ENCODE results near the gene NUAK2.
A peak's percentile ranks its signal among the peaks of the same experiment; 100 is the strongest.
"Not testable (repeated sequence)": the region's sequence is repeated elsewhere in the genome, so short reads cannot be mapped to it uniquely, and the experiment has no call there.

Gene NUAK2

DNA sequence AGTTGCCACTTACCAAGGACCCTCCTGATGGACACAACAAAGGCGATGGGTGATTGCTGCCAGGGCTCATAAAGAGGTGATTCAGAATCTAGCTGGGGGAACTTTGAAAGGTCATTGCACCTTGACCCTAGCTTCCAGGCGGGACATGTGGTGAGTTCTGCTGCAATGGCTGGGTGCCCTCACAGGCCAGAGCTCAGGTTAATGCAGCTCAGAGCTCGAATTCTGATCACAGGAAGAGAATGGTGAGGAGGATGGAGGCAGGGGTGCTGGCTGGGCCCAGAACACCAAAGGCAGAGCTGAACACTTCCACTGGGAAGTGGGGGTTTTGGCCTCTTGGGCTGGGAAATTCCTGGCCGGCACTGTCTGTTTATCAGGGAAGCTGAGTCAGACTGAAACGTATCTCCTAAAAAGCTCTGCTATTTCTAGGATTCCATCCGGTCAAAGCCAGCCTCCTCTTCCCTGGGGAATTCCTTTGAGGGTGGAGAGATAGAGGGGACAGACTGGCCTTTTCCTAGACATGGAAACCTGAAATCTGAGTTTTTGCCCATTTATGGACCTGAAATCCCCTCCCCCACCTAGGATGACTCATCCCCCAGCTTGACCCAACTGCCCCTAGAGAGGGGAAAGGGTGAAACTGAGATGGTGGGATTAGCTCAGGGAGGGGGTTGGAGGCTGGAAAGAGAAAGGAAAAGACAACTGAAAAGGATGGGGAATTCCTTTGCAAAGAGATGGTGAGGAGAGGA, 27.2 kb downstream of the NUAK2 start:
- DNase-seq = no peak

DNA sequence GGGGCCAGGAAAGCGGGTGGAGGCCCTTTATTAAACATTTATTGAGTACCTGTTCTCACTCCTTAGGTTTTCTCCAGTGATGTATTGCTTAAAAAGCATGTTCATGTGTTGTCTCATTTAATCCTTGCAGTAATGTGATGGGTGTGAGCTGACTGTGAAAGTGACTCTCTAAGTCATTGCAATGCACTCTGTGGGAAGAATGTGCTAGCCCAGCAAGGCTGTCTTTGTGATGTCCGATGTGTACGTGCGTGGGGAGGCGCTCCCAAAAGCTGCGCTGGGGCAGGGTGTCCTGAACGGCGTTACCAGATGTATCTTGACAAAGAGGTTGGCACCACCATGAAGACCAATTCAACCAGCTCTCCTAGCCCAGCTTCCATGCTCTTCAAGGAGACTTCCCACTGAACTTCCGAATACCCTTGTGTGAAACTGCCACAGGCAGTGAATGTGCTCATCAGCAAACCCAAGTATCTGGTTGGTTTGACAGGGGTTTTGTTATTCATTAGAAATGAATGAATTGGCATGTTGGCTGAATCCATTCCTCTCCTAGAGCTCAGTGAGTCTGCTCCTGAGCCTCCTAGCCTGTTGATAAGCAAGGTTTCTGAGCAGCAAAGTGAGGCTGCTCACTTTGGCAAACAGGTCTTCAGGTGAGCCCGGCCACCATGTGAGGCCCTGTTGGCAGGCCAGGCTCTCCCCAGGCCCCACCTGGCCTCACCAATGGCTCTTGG, 28.0 kb downstream of the NUAK2 start:
- no peak for DNase-seq

GRCh38 chr1:205291596-205291995, 29.9 kb downstream of the NUAK2 start:
- no peak for DNase-seq

DNA sequence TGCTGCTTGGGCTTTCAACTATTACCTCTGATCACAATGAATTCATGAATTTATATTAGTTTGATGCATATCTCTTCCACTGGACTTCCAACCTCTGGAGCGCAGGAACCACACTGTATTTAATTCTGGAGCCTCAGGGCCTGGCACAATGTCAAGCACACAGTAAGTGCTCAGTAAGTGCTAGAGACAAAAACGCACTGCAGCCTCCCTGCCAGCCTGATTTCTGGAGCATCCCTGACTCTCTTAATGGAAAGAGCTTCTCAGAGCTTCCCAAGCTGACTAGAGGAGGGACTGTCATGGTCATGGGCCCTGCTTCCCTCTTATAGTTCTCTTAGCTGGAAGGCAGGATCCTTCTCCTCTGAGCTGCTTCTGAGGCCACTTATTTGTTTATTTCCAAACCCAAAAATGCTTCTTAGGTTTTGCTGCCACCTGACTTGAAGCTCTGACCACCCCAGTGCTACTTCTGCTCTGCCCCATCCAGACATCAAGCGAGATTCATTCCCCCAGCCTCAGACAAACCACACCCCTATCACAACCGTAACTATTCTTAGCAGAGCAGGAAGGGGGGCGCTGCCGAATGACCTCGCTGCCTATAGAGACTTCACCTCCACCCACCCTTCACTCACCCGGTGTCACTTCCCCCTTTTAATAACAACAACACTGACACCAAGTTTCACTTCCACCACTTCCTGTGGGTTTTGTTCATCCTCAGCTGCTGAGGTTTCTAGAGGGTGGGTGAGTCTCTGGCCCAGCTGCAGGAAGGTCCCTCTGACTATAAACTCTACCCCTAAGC, 33.6 kb downstream of the NUAK2 start:
- no peak for DNase-seq

DNA sequence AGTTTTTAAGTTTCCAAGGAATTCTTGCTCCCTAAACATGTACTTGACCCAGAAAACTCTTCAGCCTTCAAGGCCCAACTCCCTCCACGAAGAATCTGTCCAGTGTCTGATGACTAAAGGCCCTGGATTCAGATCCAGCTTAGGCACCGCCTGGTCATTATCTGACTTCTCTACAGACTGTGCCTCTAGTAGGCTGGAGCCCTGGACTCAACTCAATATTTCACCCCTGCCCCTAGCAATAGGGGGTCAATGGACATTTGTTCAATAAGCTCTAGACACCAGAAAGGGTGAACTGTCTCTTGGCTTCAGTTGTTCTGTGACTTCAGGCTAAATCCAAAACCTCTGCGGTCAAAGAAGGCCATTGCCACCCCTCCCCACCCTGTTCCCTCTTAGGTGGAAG, 34.5 kb downstream of the NUAK2 start:
- no peak for DNase-seq

- no peak for DNase-seq
Measured at GRCh38 chr1:205286335-205286950, 35.1 kb downstream of the NUAK2 start.

GRCh38 chr1:205285381-205286101, 36.0 kb downstream of the NUAK2 start:
- DNase-seq = no peak

GRCh38 chr1:205284420-205285144, 37.0 kb downstream of the NUAK2 start:
- peak; percentile 64 for DNase-seq

DNA sequence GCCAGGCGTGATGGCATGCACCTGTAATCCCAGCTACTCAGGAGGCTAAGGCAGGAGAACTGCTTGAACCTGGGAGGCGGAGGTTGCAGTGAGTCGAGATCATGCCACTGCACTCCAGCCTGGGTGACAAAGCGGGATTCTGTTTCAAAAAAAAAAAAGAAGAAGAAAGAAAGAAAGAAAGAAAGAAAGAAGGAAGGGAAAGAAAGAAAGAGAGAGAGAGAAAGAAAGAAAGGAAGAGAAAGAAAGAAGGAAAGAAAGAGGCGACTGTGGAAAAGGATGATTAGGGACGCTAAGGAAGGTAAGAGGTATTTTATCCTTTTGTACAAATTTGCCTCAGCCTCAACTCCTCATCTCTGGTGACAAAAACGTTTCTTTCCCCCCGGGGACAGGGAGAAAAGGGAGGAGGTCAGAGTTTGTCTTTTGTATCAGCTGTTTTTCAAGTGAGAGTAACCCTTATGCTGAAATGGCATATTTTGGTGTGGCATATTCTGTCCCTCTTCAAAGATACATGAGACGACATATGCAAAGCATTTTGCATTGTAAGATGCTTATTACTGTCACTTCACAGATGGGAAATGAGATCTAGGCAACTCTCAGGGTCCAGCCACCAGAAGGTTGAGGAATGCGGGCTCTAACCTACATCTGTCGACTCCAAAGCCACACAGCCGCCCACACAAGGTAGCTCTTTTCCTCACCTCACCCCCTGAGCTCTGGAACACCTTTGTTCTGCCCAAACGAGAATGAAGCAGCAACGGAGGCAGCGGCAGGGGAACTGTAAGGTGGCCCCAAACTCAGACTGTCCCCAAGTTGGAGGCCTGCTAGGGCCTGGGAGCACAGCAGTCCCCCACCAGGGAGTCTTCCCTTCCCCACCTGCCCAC, 38.0 kb downstream of the NUAK2 start:
- DNase-seq = no peak

- not testable (repeated sequence) for DNase-seq
Measured at GRCh38 chr1:205280666-205281395, 40.7 kb downstream of the NUAK2 start.

- DNase-seq = no peak
Measured at GRCh38 chr1:205279986-205280385, 41.6 kb downstream of the NUAK2 start.

GRCh38 chr1:205276689-205277065, 44.9 kb downstream of the NUAK2 start:
- DNase-seq = no peak

DNA sequence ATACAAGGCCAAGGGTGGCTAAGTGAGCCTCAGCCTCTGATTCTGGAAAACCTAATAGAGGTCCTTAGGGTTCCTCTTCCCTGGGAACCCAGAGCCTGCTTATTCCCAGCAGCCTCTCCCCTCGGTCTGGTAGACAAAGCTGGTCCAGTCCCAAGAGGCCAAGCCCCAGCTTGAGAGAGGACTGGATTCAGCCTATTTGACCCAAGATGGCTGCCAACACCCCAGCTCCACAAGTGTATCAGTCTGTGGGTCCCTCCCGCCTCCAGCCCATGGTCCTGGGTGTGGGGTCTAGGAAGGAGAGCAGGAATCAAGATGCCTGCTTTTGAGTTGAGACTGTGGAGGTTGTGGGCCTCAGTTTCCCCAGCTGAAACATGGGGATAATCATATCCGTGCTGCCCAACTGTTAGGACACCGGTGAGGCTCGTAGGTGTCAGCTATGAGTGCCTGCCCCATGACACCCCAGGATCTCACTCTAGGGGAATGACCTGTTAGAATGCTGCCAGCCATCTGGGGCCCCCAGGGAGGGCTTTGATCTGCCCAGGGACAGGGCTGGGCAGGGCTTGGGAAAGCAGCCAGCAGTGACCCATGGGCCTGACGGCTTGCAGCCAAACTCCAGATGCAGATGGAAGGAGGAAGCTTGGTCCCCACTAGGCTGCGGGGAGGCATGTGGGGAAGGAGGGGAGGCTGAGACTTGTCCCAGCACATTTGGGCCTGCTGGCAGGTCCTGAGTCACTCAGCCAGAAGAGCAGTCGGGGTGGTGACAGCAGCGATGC, 45.4 kb downstream of the NUAK2 start:
- no peak for DNase-seq

DNA sequence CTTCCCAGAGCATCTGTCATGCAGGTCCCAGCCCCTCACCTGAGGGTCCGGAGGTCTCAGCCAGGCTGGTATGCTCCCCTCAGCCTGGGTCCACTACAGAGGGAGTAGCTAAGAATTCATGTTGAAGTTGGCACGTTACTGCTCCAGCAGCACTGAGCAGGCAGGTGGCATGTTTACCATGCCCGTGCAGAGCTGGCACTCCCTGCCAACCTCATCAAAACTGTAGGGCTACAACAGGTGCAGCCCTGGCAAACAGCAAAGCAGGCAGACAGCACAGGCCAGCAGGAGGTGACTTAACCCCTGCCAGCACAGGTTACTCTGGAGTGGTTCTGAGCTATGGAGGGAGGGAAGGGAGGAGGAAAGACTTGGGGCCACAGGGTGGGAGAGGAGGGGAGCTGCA, 46.4 kb downstream of the NUAK2 start:
- peak; percentile 84 for DNase-seq

DNA sequence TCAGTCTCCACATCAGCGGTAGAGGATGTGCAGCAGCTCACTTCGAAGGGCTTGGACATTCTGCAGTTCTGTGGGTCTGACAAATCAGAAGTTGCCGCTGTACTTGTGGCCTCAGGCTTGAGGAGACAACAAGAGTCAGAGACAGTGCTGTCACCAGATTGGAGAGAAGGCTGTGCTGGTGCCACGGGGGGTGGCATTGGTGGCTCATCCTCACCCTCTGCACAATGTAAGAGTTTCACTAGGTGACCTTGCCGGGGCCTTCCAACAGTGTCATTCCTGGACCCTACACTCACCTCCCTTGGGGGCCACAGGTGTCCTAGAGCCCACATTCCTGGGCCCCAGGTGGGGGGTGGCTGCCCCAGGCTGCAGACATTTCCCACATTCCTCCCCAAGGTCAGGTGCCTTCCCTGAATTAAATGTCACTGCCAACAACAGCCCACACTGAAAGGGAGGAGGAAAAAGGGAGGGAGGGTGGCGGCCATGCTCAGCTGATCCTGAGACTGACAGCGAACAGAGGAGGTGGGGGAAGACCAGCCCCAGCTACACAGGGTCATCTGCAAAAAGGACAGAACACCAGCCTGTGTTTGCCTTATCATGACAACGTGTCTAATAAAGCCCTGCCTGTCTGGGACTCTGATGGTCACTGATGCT, 47.4 kb downstream of the NUAK2 start:
- DNase-seq = no peak

- DNase-seq = peak; percentile 87
Measured at GRCh38 chr1:205273551-205273982, 48.0 kb downstream of the NUAK2 start.

DNA sequence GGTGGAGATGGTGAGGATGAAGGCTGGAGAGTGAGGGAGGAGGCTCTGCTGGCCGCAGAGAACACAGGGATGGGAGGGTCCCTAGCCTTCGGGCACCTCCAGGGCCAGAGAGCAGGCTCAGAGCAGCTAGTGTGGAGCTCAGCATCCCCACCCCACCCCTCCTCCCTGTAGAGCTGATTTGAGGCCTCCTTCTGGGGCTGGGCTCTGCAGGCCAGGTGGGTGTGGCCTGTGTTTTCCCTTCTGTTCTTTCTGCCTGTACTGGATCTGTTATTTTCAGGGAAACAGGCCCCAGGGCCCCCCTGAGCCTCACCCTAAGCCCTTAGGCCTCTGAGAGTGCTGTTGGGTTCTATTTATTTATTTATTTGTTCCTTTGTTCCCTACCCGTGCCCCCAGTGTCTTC, 49.0 kb downstream of the NUAK2 start:
- DNase-seq = no peak

- DNase-seq = no peak
Measured at GRCh38 chr1:205271745-205272144, 49.8 kb downstream of the NUAK2 start.

DNA sequence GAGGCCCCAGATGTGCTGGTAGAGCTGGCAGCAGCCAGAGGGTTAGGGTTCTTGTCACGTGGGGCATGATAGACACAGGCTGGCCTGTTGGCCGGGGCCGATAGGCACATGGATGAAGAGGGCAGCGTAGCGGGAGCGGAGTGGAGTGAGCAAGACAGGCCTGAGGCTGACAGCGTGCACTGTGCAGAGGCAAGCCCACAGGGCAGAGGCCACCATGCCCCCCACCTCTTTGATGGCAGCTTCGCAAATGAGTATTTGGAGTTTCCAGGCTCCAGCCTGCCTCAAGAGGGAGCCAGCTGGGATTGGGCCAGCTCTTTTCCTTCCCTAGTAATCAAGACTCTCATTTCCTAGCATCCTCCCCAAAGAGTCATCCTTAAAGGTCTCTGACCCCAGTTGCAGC, 50.3 kb downstream of the NUAK2 start:
- DNase-seq = no peak
